ENCODE measurements around the gene UBA52. TPM values are rescaled to one million over a fixed set of nuclear protein-coding genes. Genes with fewer than 3 reads are reported as not detected.

UBA52 gene
- polyA plus RNA-seq, 1 donor from 2014 or later = 765 TPM

DNA sequence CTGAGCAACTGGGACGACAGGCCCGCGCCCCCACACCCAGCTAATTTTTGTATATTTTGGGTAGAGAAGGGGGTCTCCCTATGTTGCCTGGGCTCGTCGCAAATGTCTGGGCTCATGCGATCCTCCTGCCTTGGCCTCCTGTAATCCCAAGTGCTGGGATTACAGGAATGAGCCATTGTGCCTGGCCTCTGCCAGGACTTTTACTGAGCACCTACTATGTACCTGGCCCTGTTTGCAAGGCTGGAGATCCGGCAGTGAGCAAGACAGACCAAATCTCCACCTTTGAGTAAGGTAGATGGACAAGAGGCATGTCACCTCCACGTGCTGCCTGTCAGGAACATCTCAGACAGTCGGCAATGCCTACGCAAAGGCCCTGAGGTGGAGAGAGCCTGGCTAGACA is 35.2 kb upstream of the UBA52 start:
- H3F3A ChIP-seq (ENCODE audit: insufficient read depth, low read length, poor library complexity, severe bottlenecking) = no peaks in the 10 kb centered on the region
- TF ChIP-seq EZH2 (IDR thresholded peaks at IDR 0.05; ENCODE audit: borderline replicate concordance, insufficient read depth, low read length, poor library complexity, severe bottlenecking) = no peak
- TF ChIP-seq, protein P1, sequence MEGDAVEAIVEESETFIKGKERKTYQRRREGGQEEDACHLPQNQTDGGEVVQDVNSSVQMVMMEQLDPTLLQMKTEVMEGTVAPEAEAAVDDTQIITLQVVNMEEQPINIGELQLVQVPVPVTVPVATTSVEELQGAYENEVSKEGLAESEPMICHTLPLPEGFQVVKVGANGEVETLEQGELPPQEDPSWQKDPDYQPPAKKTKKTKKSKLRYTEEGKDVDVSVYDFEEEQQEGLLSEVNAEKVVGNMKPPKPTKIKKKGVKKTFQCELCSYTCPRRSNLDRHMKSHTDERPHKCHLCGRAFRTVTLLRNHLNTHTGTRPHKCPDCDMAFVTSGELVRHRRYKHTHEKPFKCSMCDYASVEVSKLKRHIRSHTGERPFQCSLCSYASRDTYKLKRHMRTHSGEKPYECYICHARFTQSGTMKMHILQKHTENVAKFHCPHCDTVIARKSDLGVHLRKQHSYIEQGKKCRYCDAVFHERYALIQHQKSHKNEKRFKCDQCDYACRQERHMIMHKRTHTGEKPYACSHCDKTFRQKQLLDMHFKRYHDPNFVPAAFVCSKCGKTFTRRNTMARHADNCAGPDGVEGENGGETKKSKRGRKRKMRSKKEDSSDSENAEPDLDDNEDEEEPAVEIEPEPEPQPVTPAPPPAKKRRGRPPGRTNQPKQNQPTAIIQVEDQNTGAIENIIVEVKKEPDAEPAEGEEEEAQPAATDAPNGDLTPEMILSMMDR (IDR thresholded peaks at IDR 0.05; ENCODE audit: poor library complexity, severe bottlenecking) = no peak
- TF ChIP-seq MXI1 (conservative IDR thresholded peaks at IDR 0.05; ENCODE audit: poor library complexity, severe bottlenecking) = no peak
- TF ChIP-seq REST (IDR thresholded peaks at IDR 0.05; ENCODE audit: borderline replicate concordance) = no peak
- TF ChIP-seq TAF1 (IDR thresholded peaks at IDR 0.05; ENCODE audit: low read depth) = no peak
- TF ChIP-seq RAD21 (conservative IDR thresholded peaks at IDR 0.05) = no peak
- no peak for TF ChIP-seq EP300 (conservative IDR thresholded peaks at IDR 0.05; ENCODE audit: poor library complexity, severe bottlenecking)
- no peak for TF ChIP-seq POLR2AphosphoS5 (IDR thresholded peaks at IDR 0.05)
- no peak for TF ChIP-seq SMC3 (conservative IDR thresholded peaks at IDR 0.05; ENCODE audit: poor library complexity)

DNA sequence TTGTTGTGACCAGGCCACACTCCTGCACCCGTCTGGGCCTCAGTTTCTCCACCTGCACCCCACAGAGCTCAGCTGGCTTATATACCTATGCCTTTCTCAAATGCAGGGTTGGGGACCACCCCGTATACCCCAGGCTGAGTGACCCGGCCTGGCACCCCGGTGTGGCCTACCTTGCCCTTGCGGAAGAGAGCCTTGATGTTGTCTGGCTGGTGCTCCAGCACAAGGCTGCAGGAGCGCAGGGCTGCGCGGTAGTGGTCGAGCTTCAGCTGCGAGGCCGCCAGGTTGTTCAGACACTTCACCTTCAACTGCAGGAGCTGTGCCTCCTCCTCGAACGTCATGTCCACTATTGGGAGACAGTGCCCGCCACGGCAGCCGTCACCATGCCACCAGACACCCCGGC is 34.2 kb upstream of the UBA52 start:
- H3K27me3 ChIP-seq (ENCODE audit: insufficient read depth, low read depth, low read length) = no peaks in the 10 kb centered on the region
- TF ChIP-seq POLR2AphosphoS5 (IDR thresholded peaks at IDR 0.05) = no peak
- no peak for TF ChIP-seq TAF1 (IDR thresholded peaks at IDR 0.05; ENCODE audit: low read depth)
- TF ChIP-seq REST (IDR thresholded peaks at IDR 0.05; ENCODE audit: borderline replicate concordance) = no peak
- TF ChIP-seq, protein P1 (IDR thresholded peaks at IDR 0.05; ENCODE audit: poor library complexity, severe bottlenecking) = no peak
- H4K20me1 ChIP-seq (ENCODE audit: insufficient read depth) = no peaks in the 10 kb centered on the region
- no peaks in the 10 kb centered on the region for H3K9me2 ChIP-seq (ENCODE audit: insufficient read depth, low read length)
- no peak overlapping the region for H2AFZ ChIP-seq (ENCODE audit: low read depth, low read length)
- H3K79me2 ChIP-seq (replicated peaks; ENCODE audit: insufficient read depth, low read length) = no peaks in the 10 kb centered on the region
- no peak overlapping the region for H3K4me3 ChIP-seq (ENCODE audit: low read length)
- H3K9ac ChIP-seq (ENCODE audit: low read length) = no peak overlapping the region
- H3K9me3 ChIP-seq (ENCODE audit: low read length) = no peaks in the 10 kb centered on the region
- no peaks in the 10 kb centered on the region for H3F3A ChIP-seq (ENCODE audit: insufficient read depth, low read length, poor library complexity, severe bottlenecking)
- H3K36me3 ChIP-seq (ENCODE audit: insufficient read depth, low read length) = no peaks in the 10 kb centered on the region
- H3K27ac ChIP-seq (ENCODE audit: low read length) = no peak overlapping the region
- H3K4me2 ChIP-seq (ENCODE audit: low read length) = no peak overlapping the region

More for the DNA sequence above, 35.2 kb upstream of the UBA52 start:
- Histone ChIP-seq H3K9ac (ENCODE audit: low read length) (no peak overlapping the region), H4K20me1 (ENCODE audit: insufficient read depth) (no peaks in the 10 kb centered on the region), H3K27me3 (ENCODE audit: insufficient read depth, low read depth, low read length) (no peaks in the 10 kb centered on the region), H3K9me3 (ENCODE audit: low read length) (no peaks in the 10 kb centered on the region), H3K36me3 (ENCODE audit: insufficient read depth, low read length) (no peaks in the 10 kb centered on the region), H3K4me3 (ENCODE audit: low read length) (no peak overlapping the region), H3K9me2 (ENCODE audit: insufficient read depth, low read length) (no peaks in the 10 kb centered on the region), H3K27ac (ENCODE audit: low read length) (no peak overlapping the region), H3K4me2 (ENCODE audit: low read length) (no peak overlapping the region), H3K79me2 (replicated peaks; ENCODE audit: insufficient read depth, low read length) (no peaks in the 10 kb centered on the region), H2AFZ (ENCODE audit: low read depth, low read length) (no peak overlapping the region)

Measured in neural cell (in vitro differentiated cells).